HepG2 (cell line): Measurements from ENCODE around the gene STK24. TPM values are rescaled to one million over a fixed set of nuclear protein-coding genes. Genes with fewer than 3 reads are reported as not detected.

Source experiments
- ATAC-seq: fragments of 200-7000 bp; cut with Tn5 transposase; 3 replicates; pipeline ENCODE4 v1.9.1; 2020; ENCODE audit warnings: mild to moderate bottlenecking, moderate library complexity
- BruUV-seq: library from RNA; stranded (reverse); fragments of 400-500 nt; replicated peaks from 2 replicates; lab custom pipeline; 2021; lab: Mats Ljungman, UMichigan
- CTCF ChIA-PET: fragments of 300-600 bp; formaldehyde crosslinking; extraction: SDS; loops from one replicate; lab custom pipeline; 2021; ENCODE audit warnings: low total read pairs, inconsistent platforms, low intra/inter-chr PET ratio; lab: Yijun Ruan, JAX
- POLR2A ChIA-PET: fragments of 350-600 bp; sonication (Branson Sonifier 250); formaldehyde crosslinking; loops from one replicate; lab custom pipeline; 2020; ENCODE audit warnings: antibody characterized with exemption, inconsistent platforms; lab: Yijun Ruan, JAX
- DNase-seq: peaks from one replicate; pipeline ENCODE4 v3.0.0-alpha.2; 2015; ENCODE audit warnings: low spot score
- FAIRE-seq: peaks from 3 replicates; lab custom pipeline; 2011; peaks lifted over from hg19 to GRCh38; lab: Jason Lieb, UNC
- H2AFZ ChIP-seq: one replicate; pipeline ENCODE4 v1.6.1; 2011; ENCODE audit warnings: low read length, inconsistent platforms
- H3K27ac ChIP-seq: fragments of 300-600 bp; 3 replicates; pipeline ENCODE4 v1.8.0; 2011; ENCODE audit warnings: mixed run types, mild to moderate bottlenecking, mixed read lengths, low read length, inconsistent platforms; ENCODE audit not compliant: insufficient read depth; ENCODE audit errors: extremely low read length
- H3K27me3 ChIP-seq, 2 experiments: fragments of 200-600 bp in 1 of 2; 2 replicates in 1 of 2; 3 replicates in 1 of 2; pipeline versions ENCODE4 v1.6.0 to v1.8.0; 2011; ENCODE audit warnings: low read length in 2 of 2, mild to moderate bottlenecking in 2 of 2, moderate library complexity in 2 of 2, inconsistent platforms in 1 of 2; ENCODE audit not compliant: insufficient read depth in 2 of 2, control insufficient read depth in 1 of 2
- H3K36me3 ChIP-seq, 2 experiments: fragments of 200-600 bp in 1 of 2; replicated peaks in 1 of 2; 2 replicates in 1 of 2; 3 replicates in 1 of 2; pipeline versions ENCODE4 v1.5.1 to v1.8.0; 2011; ENCODE audit warnings: low read length in 2 of 2, inconsistent platforms in 1 of 2; ENCODE audit not compliant: insufficient read depth in 2 of 2, control insufficient read depth in 1 of 2
- H3K4me1 ChIP-seq: 2 replicates; pipeline ENCODE4 v1.5.1; 2012; ENCODE audit warnings: low read length, inconsistent platforms; ENCODE audit not compliant: insufficient read depth
- H3K4me2 ChIP-seq: 2 replicates; pipeline ENCODE4 v1.6.0; 2011; ENCODE audit warnings: low read depth, low read length, inconsistent platforms
- H3K4me3 ChIP-seq, 3 experiments: fragments of 200-600 bp in 1 of 3; sonication (generic), shearing (Covaris generic) in 1 of 3; replicated peaks in 1 of 3; 2 replicates each; pipeline ENCODE4 v1.5.1; 2011 to 2016; ENCODE audit warnings: low read length in 3 of 3, inconsistent platforms in 2 of 3, low read depth in 2 of 3, mild to moderate bottlenecking in 2 of 3, control low read depth in 1 of 3, mixed read lengths in 1 of 3; ENCODE audit not compliant: insufficient read depth in 1 of 3
- H3K79me2 ChIP-seq: one replicate; pipeline ENCODE4 v1.6.1; 2011; ENCODE audit warnings: low read length, inconsistent platforms; ENCODE audit not compliant: insufficient read depth
- H3K9ac ChIP-seq: 2 replicates; pipeline ENCODE4 v1.6.0; 2011; ENCODE audit warnings: mild to moderate bottlenecking, low read depth, low read length, inconsistent platforms; ENCODE audit not compliant: insufficient read depth
- H3K9me3 ChIP-seq: 2 replicates; pipeline ENCODE4 v1.5.1; 2012; ENCODE audit warnings: mild to moderate bottlenecking, low read length
- H4K20me1 ChIP-seq: 2 replicates; pipeline ENCODE4 v1.6.0; 2011; ENCODE audit warnings: inconsistent platforms, mild to moderate bottlenecking, low read length, moderate library complexity; ENCODE audit not compliant: insufficient read depth
- ELF4 ChIP-seq: sonication (generic); formaldehyde crosslinking; IDR thresholded peaks from 2 replicates; pipeline ENCODE4 v1.5.0; 2020; ENCODE audit warnings: missing genetic modification reagents, mild to moderate bottlenecking, moderate library complexity, borderline replicate concordance
- GATA4 ChIP-seq: sonication (generic); IDR thresholded peaks from 2 replicates; pipeline ENCODE4 v1.6.1; 2016; ENCODE audit warnings: antibody characterized with exemption, low read depth, borderline replicate concordance
- HBP1 ChIP-seq: IDR thresholded peaks from 2 replicates; pipeline ENCODE4 v1.6.1; 2016; ENCODE audit warnings: low read depth, control low read depth
- KLF13 ChIP-seq: sonication (generic); formaldehyde crosslinking; IDR thresholded peaks from 2 replicates; pipeline ENCODE4 v1.4.0; 2020; ENCODE audit warnings: mild to moderate bottlenecking, missing genetic modification reagents
- MTF2 ChIP-seq: sonication (generic); formaldehyde crosslinking; IDR thresholded peaks from 2 replicates; pipeline ENCODE4 v1.5.0; 2020; ENCODE audit warnings: missing genetic modification reagents, borderline replicate concordance
- MZF1 ChIP-seq: sonication (generic); formaldehyde crosslinking; IDR thresholded peaks from 2 replicates; pipeline ENCODE4 v1.8.1; 2023; ENCODE audit warnings: mild to moderate bottlenecking, missing genetic modification reagents, borderline replicate concordance
- RBM39 ChIP-seq: fragments of 200-400 bp; formaldehyde crosslinking; IDR thresholded peaks from one replicate; pipeline ENCODE4 v1.6.1; 2018; ENCODE audit warnings: antibody characterized with exemption, mild to moderate bottlenecking, low read depth, low read length; ENCODE audit not compliant: poor library complexity, severe bottlenecking
- SIX1 ChIP-seq: sonication (generic); formaldehyde crosslinking; IDR thresholded peaks from 2 replicates; pipeline ENCODE4 v1.4.0; 2020; ENCODE audit warnings: missing genetic modification reagents, borderline replicate concordance
- SOX6 ChIP-seq, 2 experiments: fragments of 450-650 bp in 1 of 2; sonication (generic) in 1 of 2; formaldehyde crosslinking in 1 of 2; IDR thresholded peaks; 2 replicates each; pipeline versions ENCODE4 v1.4.0 to v1.6.1; 2017 to 2020; ENCODE audit warnings: antibody characterized with exemption in 1 of 2, mild to moderate bottlenecking in 1 of 2, missing genetic modification reagents in 1 of 2
- ZBTB7A ChIP-seq: sonication (generic); formaldehyde crosslinking; IDR thresholded peaks from 2 replicates; pipeline ENCODE4 v1.8.0; 2022; ENCODE audit warnings: mild to moderate bottlenecking, missing genetic modification reagents
- ZKSCAN1 ChIP-seq: fragments of 150-350 bp; IDR thresholded peaks from 2 replicates; pipeline ENCODE4 v1.6.1; 2014; ENCODE audit warnings: low read length
- ZNF350 ChIP-seq: sonication (generic); formaldehyde crosslinking; IDR thresholded peaks from 2 replicates; pipeline ENCODE4 v1.4.0; 2020; ENCODE audit warnings: mild to moderate bottlenecking, low read depth, missing genetic modification reagents, borderline replicate concordance
- ZNF460 ChIP-seq: sonication (generic); formaldehyde crosslinking; IDR thresholded peaks from 2 replicates; pipeline ENCODE4 v1.5.1; 2020; ENCODE audit warnings: missing genetic modification reagents, mild to moderate bottlenecking, borderline replicate concordance
- ZNF468 ChIP-seq: sonication (generic); formaldehyde crosslinking; IDR thresholded peaks from 2 replicates; pipeline ENCODE4 v1.8.0; 2022; ENCODE audit warnings: mild to moderate bottlenecking, moderate library complexity, missing genetic modification reagents
- ZNF513 ChIP-seq: sonication (generic); formaldehyde crosslinking; conservative IDR thresholded peaks from 2 replicates; pipeline ENCODE4 v1.5.0; 2020; ENCODE audit warnings: missing genetic modification reagents
- ZNF772 ChIP-seq: sonication (generic); formaldehyde crosslinking; IDR thresholded peaks from 2 replicates; pipeline ENCODE4 v1.5.0; 2020; ENCODE audit warnings: mild to moderate bottlenecking, missing genetic modification reagents
- ZNF792 ChIP-seq: IDR thresholded peaks from 2 replicates; pipeline ENCODE4 v1.6.1; 2016
- WGBS: methylation state at CpG from one replicate; pipeline ENCODE4 v1.1.6; 2017; ENCODE audit warnings: low lambda C conversion rate; 5-methylcytosine and 5-hydroxymethylcytosine counted together
- in situ Hi-C: cut with HindIII; loops from 2 replicates; pipeline ENCODE4 v1.10.0; 2017; ENCODE audit warnings: low pct_unique_long_range_greater_than_20kb; ENCODE audit not compliant: extremely low pct_ligation_motif_present
- intact Hi-C: fragments of 100-400 bp; cut with micrococcal nuclease; formaldehyde crosslinking; loops from one replicate; pipeline ENCODE4 v1.10.0; 2022; ENCODE audit not compliant: unreplicated experiment
- polyA plus RNA-seq, 8 experiments: library from polyadenylated mRNA; depleted of rRNA in 3 of 8; stranded (reverse) in 7 of 8; unstranded in 1 of 8; fragments of >200 nt; fragmentation: Illumina TruSeq in 4 of 8; extraction: Trizol in 4 of 8; gene quantifications; 2 replicates each; pipeline versions ENCODE4 v1.2.1 to v1.2.3, GENCODE V29; 2011 to 2016; ENCODE audit warnings: low read depth in 4 of 8, missing spikeins in 1 of 8, mixed read lengths in 1 of 8; ENCODE audit not compliant: insufficient read depth in 1 of 8
- total RNA-seq, 5 experiments: library from RNA; depleted of rRNA; stranded (reverse); fragments of >200 nt; fragmentation: Illumina TruSeq; extraction: Trizol; gene quantifications; 2 replicates each; pipeline ENCODE4 v1.2.3, GENCODE V29; 2016; ENCODE audit warnings: low read depth in 1 of 5
- TF ChIP-seq, protein P1 (sequence below): sonication (generic); formaldehyde crosslinking; IDR thresholded peaks from 2 replicates; pipeline ENCODE4 v1.4.0; 2020; ENCODE audit warnings: missing genetic modification reagents, mild to moderate bottlenecking, borderline replicate concordance
- TF ChIP-seq, protein P2 (sequence below): sonication (generic); formaldehyde crosslinking; IDR thresholded peaks from 2 replicates; pipeline ENCODE4 v1.5.0; 2020; ENCODE audit warnings: missing genetic modification reagents

STK24 gene
- total and polyA plus RNA-seq, 2 of the 13 experiments (the other 11 are each of a cell fraction or from before 2014, with no cell fraction given), result 51.3 to 73.0 TPM

DNA sequence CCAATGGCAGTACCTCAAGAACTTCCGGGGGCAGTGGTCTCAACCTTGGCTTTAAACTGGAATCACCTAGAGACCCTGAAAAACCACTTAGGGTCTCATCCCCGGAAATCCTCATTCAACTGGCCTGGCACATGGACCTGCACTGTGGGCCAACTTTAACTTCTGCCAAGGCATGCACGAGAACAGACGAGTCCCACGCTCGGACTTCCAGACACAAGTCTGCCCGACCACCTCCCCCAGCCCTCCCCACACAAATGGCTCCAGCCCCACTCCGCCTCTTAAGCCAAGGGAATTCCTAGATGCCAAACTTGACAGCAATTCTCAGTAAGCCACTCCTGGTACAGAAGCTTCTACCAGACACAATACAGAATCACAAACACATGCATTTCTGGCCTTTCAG lies 114.0 kb downstream of the STK24 start:
- Histone ChIP-seq H3K4me3 (no peak overlapping the region), H3K4me2 (no peak overlapping the region), H3K27ac (no peak overlapping the region), H3K79me2 (peaks cover 2% of the 10 kb centered on the region), H3K36me3 (peaks cover 34 to 86% of the 10 kb centered on the region in 2 experiments), H3K4me1 (peaks cover 14% of the 10 kb centered on the region), H4K20me1 (peaks cover 16% of the 10 kb centered on the region), H3K27me3 (no peaks in the 10 kb centered on the region), H2AFZ (no peak overlapping the region), H3K9me3 (no peaks in the 10 kb centered on the region), H3K9ac (no peak overlapping the region)
- FAIRE-seq, result no peak
- 100% methylated on average over 5 of the region's 8 CpGs for WGBS
- no TSS peak for BruUV-seq
- no peak for ATAC-seq
- POLR2A ChIA-PET, result no interaction called here
- in situ Hi-C loops, result loop anchor here (10.0 kb wide), 1 partner anchor 382 kb away; no protein-coding TSS in a partner anchor
- CTCF ChIA-PET, result no interaction called here
- DNase-seq, result no peak
- intact Hi-C loops, result no loop called here
- no peak for TF ChIP-seq KLF13
- TF ChIP-seq MTF2 (CRISPR knock-in tag), result no peak
- TF ChIP-seq SOX6 (IDR thresholded peaks at IDR 0.05), result no peak
- TF ChIP-seq SOX6 (CRISPR knock-in tag; IDR thresholded peaks at IDR 0.05), result no peak
- TF ChIP-seq MZF1 (CRISPR knock-in tag), result no peak
- TF ChIP-seq ZNF513 (CRISPR knock-in tag), result no peak
- no peak for TF ChIP-seq ZNF792 (CRISPR knock-in tag)
- TF ChIP-seq ZNF460 (CRISPR knock-in tag), result no peak
- TF ChIP-seq ZBTB7A (CRISPR knock-in tag), result no peak
- no peak for TF ChIP-seq ZNF468 (CRISPR knock-in tag)
- no peak for TF ChIP-seq ZNF772 (CRISPR knock-in tag)
- no peak for TF ChIP-seq GATA4
- no peak for TF ChIP-seq RBM39
- no peak for TF ChIP-seq ZNF350 (CRISPR knock-in tag)
- TF ChIP-seq ZKSCAN1, result no peak
- TF ChIP-seq, protein P1, sequence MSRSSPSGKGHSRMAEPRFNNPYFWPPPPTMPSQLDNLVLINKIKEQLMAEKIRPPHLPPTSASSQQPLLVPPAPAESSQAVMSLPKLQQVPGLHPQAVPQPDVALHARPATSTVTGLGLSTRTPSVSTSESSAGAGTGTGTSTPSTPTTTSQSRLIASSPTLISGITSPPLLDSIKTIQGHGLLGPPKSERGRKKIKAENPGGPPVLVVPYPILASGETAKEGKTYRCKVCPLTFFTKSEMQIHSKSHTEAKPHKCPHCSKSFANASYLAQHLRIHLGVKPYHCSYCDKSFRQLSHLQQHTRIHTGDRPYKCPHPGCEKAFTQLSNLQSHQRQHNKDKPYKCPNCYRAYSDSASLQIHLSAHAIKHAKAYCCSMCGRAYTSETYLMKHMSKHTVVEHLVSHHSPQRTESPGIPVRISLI (CRISPR knock-in tag), result no peak
- TF ChIP-seq ELF4 (CRISPR knock-in tag), result no peak
- TF ChIP-seq, protein P2, sequence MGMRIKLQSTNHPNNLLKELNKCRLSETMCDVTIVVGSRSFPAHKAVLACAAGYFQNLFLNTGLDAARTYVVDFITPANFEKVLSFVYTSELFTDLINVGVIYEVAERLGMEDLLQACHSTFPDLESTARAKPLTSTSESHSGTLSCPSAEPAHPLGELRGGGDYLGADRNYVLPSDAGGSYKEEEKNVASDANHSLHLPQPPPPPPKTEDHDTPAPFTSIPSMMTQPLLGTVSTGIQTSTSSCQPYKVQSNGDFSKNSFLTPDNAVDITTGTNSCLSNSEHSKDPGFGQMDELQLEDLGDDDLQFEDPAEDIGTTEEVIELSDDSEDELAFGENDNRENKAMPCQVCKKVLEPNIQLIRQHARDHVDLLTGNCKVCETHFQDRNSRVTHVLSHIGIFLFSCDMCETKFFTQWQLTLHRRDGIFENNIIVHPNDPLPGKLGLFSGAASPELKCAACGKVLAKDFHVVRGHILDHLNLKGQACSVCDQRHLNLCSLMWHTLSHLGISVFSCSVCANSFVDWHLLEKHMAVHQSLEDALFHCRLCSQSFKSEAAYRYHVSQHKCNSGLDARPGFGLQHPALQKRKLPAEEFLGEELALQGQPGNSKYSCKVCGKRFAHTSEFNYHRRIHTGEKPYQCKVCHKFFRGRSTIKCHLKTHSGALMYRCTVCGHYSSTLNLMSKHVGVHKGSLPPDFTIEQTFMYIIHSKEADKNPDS (CRISPR knock-in tag), result no peak
- TF ChIP-seq SIX1 (CRISPR knock-in tag), result no peak
- no peak for TF ChIP-seq HBP1 (CRISPR knock-in tag)
